ENCODE results near the gene RPAIN.

The RPAIN gene, protein sequence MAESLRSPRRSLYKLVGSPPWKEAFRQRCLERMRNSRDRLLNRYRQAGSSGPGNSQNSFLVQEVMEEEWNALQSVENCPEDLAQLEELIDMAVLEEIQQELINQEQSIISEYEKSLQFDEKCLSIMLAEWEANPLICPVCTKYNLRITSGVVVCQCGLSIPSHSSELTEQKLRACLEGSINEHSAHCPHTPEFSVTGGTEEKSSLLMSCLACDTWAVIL

GRCh38 chr17:5419959-5420653 lies at the start of gene RPAIN:
Gene RPAIN (plus strand): TSS chr17:5420182. CDS start chr17:5420211, 29 bp downstream.
- no peak for TF ChIP-seq CTCF (IDR thresholded peaks at IDR 0.05; ENCODE audit: insufficient read depth, low read length, poor library complexity, severe bottlenecking)
- Histone ChIP-seq H3K27me3 (replicated peaks; ENCODE audit: control insufficient read depth, insufficient read depth, low read length) (no peaks in the 10 kb centered on the region), H3K4me3 (replicated peaks; ENCODE audit: low read depth, low read length) (peak within 1 kb of the TSS; percentile 83), H3K36me3 (ENCODE audit: control insufficient read depth, insufficient read depth, low read length) (peaks cover 10% of the 10 kb centered on the region)
- no peak for DNase-seq (ENCODE audit: extremely low read depth, insufficient read length)

DNA sequence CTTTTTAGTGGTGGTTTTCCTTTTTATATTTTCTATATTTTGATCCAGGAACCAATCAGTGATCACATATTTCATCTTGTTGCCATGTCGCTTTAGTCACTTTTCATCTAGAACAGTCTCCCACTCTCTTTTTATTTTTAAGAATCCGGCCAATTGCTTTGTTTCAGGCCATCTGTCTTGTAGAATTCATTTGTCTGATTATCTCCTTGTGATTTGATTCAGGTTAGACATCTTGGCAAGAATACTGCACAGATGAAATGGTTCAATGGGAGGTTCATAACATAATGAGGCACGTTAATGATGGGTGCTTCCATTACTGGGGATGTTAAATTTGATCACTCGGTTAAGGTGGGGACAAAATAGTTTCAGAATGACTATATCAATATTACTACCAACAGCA lies 49.6 kb upstream of the RPAIN start:
- TF ChIP-seq CTCF (IDR thresholded peaks at IDR 0.05; ENCODE audit: insufficient read depth, low read length, poor library complexity, severe bottlenecking): no peak
- H3K4me3 ChIP-seq (replicated peaks; ENCODE audit: low read depth, low read length): no peak overlapping the region
- DNase-seq (ENCODE audit: extremely low read depth, insufficient read length): no peak
- H3K36me3 ChIP-seq (ENCODE audit: control insufficient read depth, insufficient read depth, low read length): peaks cover 17% of the 10 kb centered on the region
- no peaks in the 10 kb centered on the region for H3K27me3 ChIP-seq (replicated peaks; ENCODE audit: control insufficient read depth, insufficient read depth, low read length)

DNA sequence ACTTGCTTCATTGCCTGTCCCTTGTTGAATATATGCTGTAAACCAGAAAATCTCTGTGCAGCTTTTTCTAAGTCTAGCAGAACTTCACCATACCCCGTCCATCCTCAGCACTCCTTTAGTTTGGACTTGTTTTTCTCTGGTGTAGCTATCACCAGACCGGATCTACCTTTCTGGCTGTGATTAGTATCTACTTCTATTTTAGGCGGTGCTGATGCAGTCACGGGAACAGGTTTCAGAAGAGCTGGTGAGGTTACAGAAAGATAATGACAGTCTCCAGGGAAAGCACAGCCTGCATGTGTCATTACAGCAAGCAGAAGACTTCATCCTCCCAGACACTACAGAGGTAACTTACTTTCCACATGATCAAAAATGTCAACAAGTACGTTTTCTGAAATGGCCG lies 46.9 kb upstream of the RPAIN start:
- H3K4me3 ChIP-seq (replicated peaks; ENCODE audit: low read depth, low read length): no peak overlapping the region
- peaks cover 18% of the 10 kb centered on the region for H3K36me3 ChIP-seq (ENCODE audit: control insufficient read depth, insufficient read depth, low read length)
- no peak for TF ChIP-seq CTCF (IDR thresholded peaks at IDR 0.05; ENCODE audit: insufficient read depth, low read length, poor library complexity, severe bottlenecking)
- peak; percentile 46 for DNase-seq (ENCODE audit: extremely low read depth, insufficient read length)
- no peaks in the 10 kb centered on the region for H3K27me3 ChIP-seq (replicated peaks; ENCODE audit: control insufficient read depth, insufficient read depth, low read length)

DNA sequence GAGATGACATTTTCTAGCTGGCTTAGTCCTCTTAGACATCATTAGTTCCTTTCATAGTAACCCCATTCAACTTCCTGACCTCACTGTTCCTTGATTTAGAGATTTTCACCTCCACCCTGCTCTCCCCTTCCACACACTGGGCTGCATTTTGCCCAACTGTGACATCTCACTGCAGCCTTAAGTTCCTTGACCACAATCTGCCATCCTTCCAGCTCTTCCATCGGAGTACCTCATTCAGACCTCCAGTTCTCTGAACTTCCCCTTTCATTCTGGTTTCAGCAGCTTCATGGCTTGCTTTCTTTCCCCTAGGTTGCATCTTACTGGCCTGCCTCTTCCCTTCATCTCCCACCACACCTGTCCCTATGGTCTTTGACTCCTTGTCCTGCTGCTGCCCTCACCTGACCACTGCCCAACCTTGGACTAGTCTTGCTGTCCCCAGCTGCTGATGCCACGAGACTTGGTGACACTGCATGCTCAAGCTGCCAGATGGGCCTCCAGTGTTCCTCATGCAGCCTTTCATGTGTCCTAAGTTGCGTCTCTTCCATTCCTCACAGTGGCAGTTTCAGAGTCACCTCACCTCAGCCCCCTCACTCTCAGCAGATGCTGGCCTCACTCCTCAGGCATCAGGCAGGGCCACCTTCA lies 41.3 kb upstream of the RPAIN start:
- Histone ChIP-seq H3K36me3 (ENCODE audit: control insufficient read depth, insufficient read depth, low read length) (peaks cover 45% of the 10 kb centered on the region), H3K4me3 (replicated peaks; ENCODE audit: low read depth, low read length) (no peak overlapping the region), H3K27me3 (replicated peaks; ENCODE audit: control insufficient read depth, insufficient read depth, low read length) (no peaks in the 10 kb centered on the region)
- no peak for DNase-seq (ENCODE audit: extremely low read depth, insufficient read length)
- no peak for TF ChIP-seq CTCF (IDR thresholded peaks at IDR 0.05; ENCODE audit: insufficient read depth, low read length, poor library complexity, severe bottlenecking)

GRCh38 chr17:5379351-5380107 lies 40.5 kb upstream of the RPAIN start:
- no peak for DNase-seq (ENCODE audit: extremely low read depth, insufficient read length)
- Histone ChIP-seq H3K4me3 (replicated peaks; ENCODE audit: low read depth, low read length) (no peak overlapping the region), H3K27me3 (replicated peaks; ENCODE audit: control insufficient read depth, insufficient read depth, low read length) (no peaks in the 10 kb centered on the region), H3K36me3 (ENCODE audit: control insufficient read depth, insufficient read depth, low read length) (peaks cover 46% of the 10 kb centered on the region)
- TF ChIP-seq CTCF (IDR thresholded peaks at IDR 0.05; ENCODE audit: insufficient read depth, low read length, poor library complexity, severe bottlenecking): no peak

Data from GM06990 (cell line).